HG02759 (cell line): ENCODE results near the gene VEZF1.
"Not testable (repeated sequence)": the region's sequence is repeated elsewhere in the genome, so short reads cannot be mapped to it uniquely, and the experiment has no call there.

Source experiments
- ATAC-seq: cut with Tn5 transposase; IDR thresholded peaks from one replicate; pipeline ENCODE4 v1.9.1; 2021; ENCODE audit warnings: mild to moderate bottlenecking, moderate library complexity; ENCODE audit not compliant: unreplicated experiment

Gene VEZF1

GRCh38 chr17:57975044-57975443, 13.0 kb downstream of the VEZF1 start:
- no peak for ATAC-seq

- ATAC-seq: not testable (repeated sequence)
These were observed 13.8 kb downstream of the VEZF1 start for GRCh38 chr17:57974053-57974824.

DNA sequence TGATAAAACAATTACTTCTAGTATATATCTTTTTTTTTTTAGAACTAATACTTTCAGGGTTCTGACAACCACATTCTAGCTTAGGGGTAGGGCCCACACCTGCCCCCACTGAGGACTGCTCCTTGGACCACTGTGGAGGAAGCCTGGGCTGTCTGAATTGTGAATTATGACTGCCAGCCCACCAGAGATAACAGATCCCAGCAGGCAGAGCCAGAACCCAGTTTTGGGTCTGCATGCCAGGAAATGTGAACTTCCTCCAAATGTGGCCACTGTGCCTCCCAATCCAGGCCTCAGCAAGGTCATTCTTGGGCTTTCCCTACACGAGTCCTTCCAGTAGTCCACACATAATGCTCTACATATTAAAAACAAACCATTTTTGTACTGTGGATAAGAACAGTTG, 15.9 kb downstream of the VEZF1 start:
- ATAC-seq: no peak

- no peak for ATAC-seq
These were observed 16.5 kb downstream of the VEZF1 start for GRCh38 chr17:57971572-57971971.

GRCh38 chr17:57970710-57971109, 17.3 kb downstream of the VEZF1 start:
- no peak for ATAC-seq

DNA sequence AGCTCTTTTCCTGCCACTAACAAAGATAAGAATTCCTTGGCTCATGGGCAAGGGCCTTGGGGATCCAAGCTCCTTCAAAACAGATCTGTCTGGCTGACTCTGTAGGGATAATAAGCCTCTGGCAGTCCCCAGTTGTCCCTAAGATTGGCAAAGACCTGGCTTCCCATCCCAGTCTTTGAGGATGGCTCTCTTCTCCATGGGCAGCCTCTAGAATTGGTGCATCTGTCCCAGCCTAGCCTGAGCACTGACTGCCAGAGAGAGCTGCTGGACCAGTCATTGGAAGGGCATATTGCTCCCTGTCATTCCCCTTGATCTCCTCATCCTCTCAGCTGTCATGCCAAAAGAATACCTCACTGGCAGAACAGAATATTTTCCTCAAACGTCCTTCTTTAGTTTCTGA, 19.6 kb downstream of the VEZF1 start:
- ATAC-seq: no peak

GRCh38 chr17:57966875-57967274, 21.2 kb downstream of the VEZF1 start:
- no peak for ATAC-seq

DNA sequence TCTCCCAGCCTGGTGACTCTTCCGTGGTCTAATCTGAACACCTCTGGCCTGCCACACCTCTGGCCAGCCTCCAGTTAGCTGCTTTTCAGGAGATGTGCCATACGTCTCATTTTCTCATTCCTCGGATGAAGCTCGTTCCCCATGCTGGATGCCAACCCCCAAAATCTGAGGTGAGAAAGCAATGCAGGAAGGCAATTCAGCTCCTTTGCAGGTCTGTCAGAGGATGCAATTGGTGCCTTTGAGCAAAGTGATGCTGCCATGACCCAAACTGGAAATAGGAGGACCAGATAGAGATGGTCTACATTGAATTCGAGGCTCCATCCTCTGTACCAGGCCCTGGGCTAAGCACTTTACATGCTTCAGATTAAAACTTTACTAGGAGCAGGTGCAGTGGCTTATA, 21.8 kb downstream of the VEZF1 start:
- no peak for ATAC-seq

GRCh38 chr17:57965521-57966160, 22.4 kb downstream of the VEZF1 start:
- no peak for ATAC-seq

DNA sequence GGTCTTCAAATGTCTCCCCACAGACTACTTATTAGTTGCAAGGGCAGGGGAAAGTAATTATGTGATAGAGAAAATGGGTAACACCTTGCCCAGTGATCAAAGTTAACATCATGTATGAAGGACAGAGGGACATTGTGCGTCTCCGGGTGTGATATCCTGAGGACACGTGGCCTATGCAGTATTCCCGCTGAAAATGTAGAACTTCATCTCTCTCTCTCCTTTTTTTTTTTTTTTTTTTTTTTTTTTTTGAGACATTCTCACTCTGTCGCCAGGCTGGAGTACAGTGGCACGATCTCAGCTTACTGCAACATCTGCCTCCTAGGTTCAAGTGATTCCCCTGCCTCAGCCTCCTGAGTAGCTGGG, 24.9 kb downstream of the VEZF1 start:
- ATAC-seq: no peak

DNA sequence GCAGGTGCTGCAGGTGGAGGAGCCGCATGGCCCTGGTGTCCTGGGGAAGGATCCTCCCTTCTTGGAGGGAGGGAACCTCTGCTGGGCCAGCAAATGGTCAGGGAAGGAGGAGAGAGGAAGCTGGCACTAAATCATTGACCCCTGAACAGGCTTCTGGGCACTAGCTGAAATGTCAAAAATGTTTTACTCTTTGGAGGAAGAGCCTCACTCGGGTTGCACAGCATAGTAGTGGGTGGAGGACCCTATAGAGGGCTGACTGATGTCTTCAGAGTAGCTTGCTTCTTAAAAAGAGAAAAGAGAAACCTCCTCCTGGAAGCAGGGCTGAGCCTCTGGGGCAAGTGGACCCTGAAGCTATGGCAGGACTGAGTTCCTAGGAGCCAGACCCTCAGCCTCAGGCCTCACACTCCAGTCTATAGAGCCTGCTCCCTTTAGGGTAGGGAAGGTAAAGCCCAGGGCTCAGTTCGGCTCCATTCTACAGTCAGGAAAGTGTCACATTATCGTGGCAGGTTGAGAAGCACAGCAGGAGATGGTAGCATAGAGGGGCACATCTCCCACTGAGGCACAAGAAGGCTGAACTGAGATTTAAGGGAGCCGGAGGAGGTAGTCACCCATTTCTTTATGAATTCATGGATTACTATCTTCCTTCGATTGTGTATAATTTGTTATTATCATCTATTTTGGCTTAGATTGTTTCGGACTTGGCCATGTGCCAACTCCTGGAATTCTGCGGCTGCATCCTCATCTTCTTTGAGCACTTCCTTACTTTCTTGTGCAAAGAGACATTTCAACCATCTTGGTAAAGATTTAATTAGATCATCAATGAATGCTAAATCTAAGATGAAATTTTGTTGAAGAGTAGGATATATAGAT, 25.5 kb downstream of the VEZF1 start:
- no peak for ATAC-seq

DNA sequence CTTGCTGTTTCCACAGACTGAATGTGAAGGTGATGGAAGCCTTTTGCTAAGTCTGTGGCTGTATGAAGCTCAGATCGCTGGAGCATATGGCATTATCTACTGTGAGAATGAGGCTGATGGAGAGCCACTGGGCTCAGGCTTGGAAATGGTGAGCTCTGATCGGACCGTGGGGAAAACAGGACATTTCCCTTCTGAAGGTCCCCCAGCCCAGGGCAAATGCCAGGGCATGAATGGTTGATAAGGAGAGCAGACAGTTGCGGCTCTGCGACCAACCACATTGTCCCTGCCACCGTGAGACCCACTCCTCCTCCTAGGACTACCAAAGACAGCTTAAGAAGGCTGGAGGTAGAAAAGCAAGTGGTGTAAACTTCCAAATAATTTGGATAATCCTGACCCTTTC, 28.1 kb downstream of the VEZF1 start:
- no peak for ATAC-seq

GRCh38 chr17:57958391-57958790, 29.7 kb downstream of the VEZF1 start:
- not testable (repeated sequence) for ATAC-seq

DNA sequence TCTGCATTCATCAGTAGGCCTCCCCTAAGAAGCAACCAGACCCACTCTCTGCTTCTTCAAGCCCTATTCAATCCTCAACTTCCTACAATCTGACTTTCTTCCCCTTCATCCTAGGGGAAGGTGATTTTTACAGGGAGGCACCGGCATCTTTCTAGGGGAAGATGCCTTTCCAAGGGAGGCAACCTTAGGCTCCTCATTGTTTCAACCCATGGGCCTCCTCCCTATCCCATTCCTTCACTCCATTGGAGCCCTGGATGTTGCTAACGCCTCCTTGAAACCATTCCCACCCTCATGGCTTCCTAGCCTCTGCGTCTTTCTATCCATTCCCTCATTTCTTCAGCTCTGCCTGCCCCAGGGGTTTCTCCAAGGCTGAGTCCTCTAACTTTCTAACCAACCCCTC, 30.2 kb downstream of the VEZF1 start:
- ATAC-seq: no peak

GRCh38 chr17:57957120-57957850, 30.8 kb downstream of the VEZF1 start:
- ATAC-seq: no peak

GRCh38 chr17:57956291-57957119, 31.5 kb downstream of the VEZF1 start:
- ATAC-seq: peak; percentile 57

DNA sequence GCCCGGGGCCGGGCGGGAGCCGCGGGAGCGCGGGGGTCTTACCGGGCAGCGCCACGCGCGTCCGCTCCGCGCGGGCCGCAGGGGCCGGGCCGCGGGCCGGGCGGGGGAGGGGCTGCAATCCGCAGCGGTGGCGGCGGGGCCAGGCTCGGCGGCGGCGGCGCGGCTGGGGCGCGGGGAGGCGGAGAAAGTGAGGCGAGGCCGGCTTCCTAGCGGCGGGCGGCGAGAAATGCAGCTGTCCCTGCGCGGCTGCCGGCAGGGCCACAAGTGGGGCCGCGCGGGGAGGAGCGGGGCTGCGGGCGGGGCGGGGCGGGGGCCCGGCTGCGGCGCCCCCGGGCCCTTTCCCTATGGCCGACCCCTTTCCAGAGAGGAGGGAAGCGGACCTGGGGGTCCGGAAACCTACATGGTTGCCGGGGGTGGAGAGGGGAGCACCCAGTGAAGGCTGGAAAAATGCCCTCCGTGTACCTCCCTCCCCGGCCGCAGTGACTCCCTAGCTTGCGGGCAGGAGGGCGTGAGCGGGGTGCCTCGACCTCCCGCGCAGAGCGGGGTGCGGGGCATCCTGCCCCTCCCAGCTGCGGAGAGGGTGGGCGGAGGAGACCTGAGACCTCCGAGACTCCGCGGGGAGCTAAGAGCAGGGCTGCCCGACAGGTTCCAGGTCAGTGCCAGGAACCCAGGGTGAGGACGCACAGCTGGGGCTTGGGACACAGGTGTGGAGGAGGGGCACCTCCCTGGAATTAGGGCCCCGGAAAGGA, 32.7 kb downstream of the VEZF1 start, which contains the start of gene CUEDC1:
CUEDC1 (minus strand) TSS at position 230 of the 749 bp plus-strand sequence. CDS start 69,848 bp downstream, outside the sequence.
- peak; percentile 57 for ATAC-seq

- ATAC-seq: peak; percentile 25
These were observed 33.5 kb downstream of the VEZF1 start for GRCh38 chr17:57954397-57955182.
